ENCODE data around the gene ACAT2. TPM values are rescaled to one million over a fixed set of nuclear protein-coding genes. Genes with fewer than 3 reads are reported as not detected.

Gene ACAT2
- total RNA-seq, 1 experiment from 2014 or later: 46.0 TPM

GRCh38 chr6:159756508-159756907, 5.3 kb upstream of the ACAT2 start:
- ChIA-PET POLR2A (interaction anchor here (0.6 to 1.2 kb wide), 8 partner anchors 20 to 658 kb away, joined by 3 to 4 read pairs (median 3); partner anchors contain the start of gene WTAP), CTCF (interaction anchor here (0.6 to 0.8 kb wide), 3 partner anchors 36 to 69 kb away, joined by 3 to 4 read pairs (median 3); no protein-coding TSS in a partner anchor)
- Mint-ChIP-seq H3K9me3 (ENCODE audit: unreplicated experiment) (no peaks in the 10 kb centered on the region), H3K36me3 (ENCODE audit: insufficient read depth, unreplicated experiment) (peaks cover 100% of the 10 kb centered on the region), H3K27me3 (ENCODE audit: insufficient read depth, unreplicated experiment) (no peaks in the 10 kb centered on the region), H3K27ac (ENCODE audit: low read depth, unreplicated experiment) (no peak overlapping the region), H3K4me3 (ENCODE audit: unreplicated experiment) (no peak overlapping the region), H3K4me1 (ENCODE audit: insufficient read depth, unreplicated experiment) (peaks cover 21% of the 10 kb centered on the region)
- BruUV-seq (replicated peaks): no TSS peak
- intact Hi-C loops (cut with micrococcal nuclease): no loop called here
- no peak for DNase-seq (ENCODE audit: unreplicated experiment)
- TF ChIP-seq CTCF (IDR thresholded peaks at IDR 0.05; ENCODE audit: unreplicated experiment): no peak

- no peak for TF ChIP-seq CTCF (IDR thresholded peaks at IDR 0.05; ENCODE audit: unreplicated experiment)
- CTCF ChIA-PET: no interaction called here
- H3K4me3 Mint-ChIP-seq (ENCODE audit: unreplicated experiment): no peak overlapping the region
- peak overlapping the region; percentile 51 for H3K27ac Mint-ChIP-seq (ENCODE audit: low read depth, unreplicated experiment)
- peaks cover 28% of the 10 kb centered on the region for H3K4me1 Mint-ChIP-seq (ENCODE audit: insufficient read depth, unreplicated experiment)
- no TSS peak for BruUV-seq (replicated peaks)
- peak; percentile 30 for DNase-seq (ENCODE audit: unreplicated experiment)
- no peaks in the 10 kb centered on the region for H3K27me3 Mint-ChIP-seq (ENCODE audit: insufficient read depth, unreplicated experiment)
- H3K36me3 Mint-ChIP-seq (ENCODE audit: insufficient read depth, unreplicated experiment): peaks cover 99% of the 10 kb centered on the region
- POLR2A ChIA-PET: interaction anchor here (0.7 to 3.9 kb wide), 2 partner anchors 30 to 1614 kb away, joined by 3 to 59 read pairs; partner anchors contain the start of gene WTAP
- intact Hi-C loops (cut with micrococcal nuclease): no loop called here
- no peaks in the 10 kb centered on the region for H3K9me3 Mint-ChIP-seq (ENCODE audit: unreplicated experiment)
Observed at GRCh38 chr6:159758031-159759001, 3.5 kb upstream of the ACAT2 start.

DNA sequence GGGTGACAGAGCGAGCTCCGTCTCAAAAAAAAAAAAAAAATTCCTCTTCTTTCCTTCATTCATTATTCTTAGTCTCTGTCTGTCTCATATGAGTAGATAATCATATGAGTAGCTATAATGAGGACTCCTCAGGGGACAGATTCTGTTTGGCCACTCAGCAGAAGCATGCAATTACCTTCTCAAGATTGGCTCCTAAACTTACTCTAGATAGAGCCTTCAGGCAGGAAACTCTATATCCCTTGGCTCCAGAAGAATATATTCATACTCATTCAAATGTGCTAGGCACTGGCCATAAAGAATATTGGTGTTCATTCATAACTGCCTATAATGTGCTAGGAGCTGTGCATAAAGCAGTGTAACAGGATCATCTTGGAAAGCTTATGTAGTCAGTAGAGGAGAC, 2.2 kb upstream of the ACAT2 start:
- Mint-ChIP-seq H3K36me3 (ENCODE audit: insufficient read depth, unreplicated experiment) (peaks cover 99% of the 10 kb centered on the region), H3K9me3 (ENCODE audit: unreplicated experiment) (no peaks in the 10 kb centered on the region), H3K27me3 (ENCODE audit: insufficient read depth, unreplicated experiment) (no peaks in the 10 kb centered on the region), H3K4me1 (ENCODE audit: insufficient read depth, unreplicated experiment) (peaks cover 28% of the 10 kb centered on the region), H3K4me3 (ENCODE audit: unreplicated experiment) (no peak overlapping the region), H3K27ac (ENCODE audit: low read depth, unreplicated experiment) (no peak overlapping the region)
- TF ChIP-seq CTCF (IDR thresholded peaks at IDR 0.05; ENCODE audit: unreplicated experiment): no peak
- ChIA-PET POLR2A (interaction anchor here (0.7 to 4.6 kb wide), 6 partner anchors 8 to 68 kb away, joined by 3 to 59 read pairs (median 7); partner anchors contain the start of genes MRPL18, TCP1 and WTAP), CTCF (interaction anchor here (0.6 to 1.5 kb wide), 8 partner anchors 39 to 328 kb away, joined by 3 to 6 read pairs (median 3); no protein-coding TSS in a partner anchor)
- DNase-seq (ENCODE audit: unreplicated experiment): peak; percentile 9
- intact Hi-C loops (cut with micrococcal nuclease): no loop called here
- no TSS peak for BruUV-seq (replicated peaks)

- Mint-ChIP-seq H3K36me3 (ENCODE audit: insufficient read depth, unreplicated experiment) (peaks cover 99% of the 10 kb centered on the region), H3K27me3 (ENCODE audit: insufficient read depth, unreplicated experiment) (no peaks in the 10 kb centered on the region), H3K9me3 (ENCODE audit: unreplicated experiment) (no peaks in the 10 kb centered on the region), H3K4me3 (ENCODE audit: unreplicated experiment) (peak overlapping the region; percentile 88), H3K4me1 (ENCODE audit: insufficient read depth, unreplicated experiment) (peaks cover 28% of the 10 kb centered on the region), H3K27ac (ENCODE audit: low read depth, unreplicated experiment) (peak overlapping the region; percentile 82)
- intact Hi-C loops (cut with micrococcal nuclease): no loop called here
- DNase-seq (ENCODE audit: unreplicated experiment): peak; percentile 23
- ChIA-PET POLR2A (interaction anchor here (0.7 to 4.6 kb wide), 9 partner anchors 9 to 94 kb away, joined by 3 to 59 read pairs (median 6); partner anchors contain the start of genes MRPL18, TCP1 and WTAP), CTCF (interaction anchor here (1.0 to 1.5 kb wide), 4 partner anchors 40 to 93 kb away, joined by 3 to 6 read pairs (median 3); no protein-coding TSS in a partner anchor)
- no TSS peak for BruUV-seq (replicated peaks)
- no peak for TF ChIP-seq CTCF (IDR thresholded peaks at IDR 0.05; ENCODE audit: unreplicated experiment)
Observed at GRCh38 chr6:159760602-159761057, 1.2 kb upstream of the ACAT2 start.
